ENCODE measurements around the gene MROH8. TPM values are rescaled to one million over a fixed set of nuclear protein-coding genes. Genes with fewer than 3 reads are reported as not detected.

The MROH8 gene
- total and polyA plus RNA-seq, 2 of the 13 experiments (the other 11 are each of a cell fraction or from before 2014, with no cell fraction given): 2.6 to 5.5 TPM

- TF ChIP-seq KDM1A (CRISPR knock-in tag; IDR thresholded peaks at IDR 0.05) (peak; percentile 68; the same call in 1 of the 2 replicates), MXD3 (CRISPR knock-in tag; IDR thresholded peaks at IDR 0.05) (peak; percentile 98), TAF1 (CRISPR knock-in tag; IDR thresholded peaks at IDR 0.05) (peak; percentile 88), HES4 (CRISPR knock-in tag; IDR thresholded peaks at IDR 0.05; ENCODE audit: borderline replicate concordance) (peak; percentile 95; the same call in 1 of the 2 replicates), DNMT1 (CRISPR knock-in tag; IDR thresholded peaks at IDR 0.05) (peak; percentile 84; the same call in 1 of the 2 replicates), ERF (CRISPR knock-in tag; IDR thresholded peaks at IDR 0.05) (peak; percentile 90), AGO1 (IDR thresholded peaks at IDR 0.05; ENCODE audit: low read depth, low read length, poor library complexity, severe bottlenecking) (peak; percentile 80), ZBTB10 (CRISPR knock-in tag; IDR thresholded peaks at IDR 0.05; ENCODE audit: borderline replicate concordance) (peak; percentile 94), HMGXB4 (CRISPR knock-in tag; IDR thresholded peaks at IDR 0.05; ENCODE audit: borderline replicate concordance in 1 of 2, low read depth in 1 of 2) (peak; percentile 96 to 99), CTCF (CRISPR knock-in tag; IDR thresholded peaks at IDR 0.05) (peak; percentile 50), GTF2F1 (IDR thresholded peaks at IDR 0.05; ENCODE audit: low read length) (no peak), THRA (CRISPR knock-in tag; IDR thresholded peaks at IDR 0.05; ENCODE audit: borderline replicate concordance) (peak; percentile 82), TOPORS (CRISPR knock-in tag; IDR thresholded peaks at IDR 0.05) (peak; percentile 94), FLYWCH1 (CRISPR knock-in tag; IDR thresholded peaks at IDR 0.05) (peak; percentile 99), SOX5 (CRISPR knock-in tag; IDR thresholded peaks at IDR 0.05; ENCODE audit: borderline replicate concordance) (no peak; the same call in none of the 2 replicates), ZFX (CRISPR knock-in tag; IDR thresholded peaks at IDR 0.05; ENCODE audit: low read depth) (peak; percentile 99), WIZ (CRISPR knock-in tag; IDR thresholded peaks at IDR 0.05) (peak; percentile 82), ZNF546 (CRISPR knock-in tag; conservative IDR thresholded peaks at IDR 0.05) (peak; percentile 99), SMAD3 (CRISPR knock-in tag; IDR thresholded peaks at IDR 0.05) (peak; percentile 90), ZNF180 (CRISPR knock-in tag; IDR thresholded peaks at IDR 0.05; ENCODE audit: borderline replicate concordance, low read depth) (peak; percentile 89)
These were observed 83.5 kb downstream of the MROH8 start, which contains the start of gene RBL1 (continued) for GRCh38 chr20:37095599-37096414.

All from HepG2 (cell line).